CD4-positive, alpha-beta T cell (primary cell): ENCODE measurements around the gene RB1. TPM values are rescaled to one million over a fixed set of nuclear protein-coding genes. Genes with fewer than 3 reads are reported as not detected.

Experiments
- ATAC-seq: fragments of 200-7000 bp; cut with Tn5 transposase; one replicate; pipeline ENCODE4 v1.10.0; 2022; ENCODE audit warnings: mild to moderate bottlenecking; ENCODE audit not compliant: poor library complexity
- CTCF ChIA-PET: fragments of 350-600 bp; sonication (Branson Sonifier 250); formaldehyde crosslinking; loops from one replicate; lab custom pipeline; 2021; ENCODE audit warnings: antibody characterized with exemption, inconsistent platforms; lab: Charles Lee
- POLR2A ChIA-PET: fragments of 350-600 bp; sonication (Branson Sonifier 250); formaldehyde crosslinking; loops from one replicate; lab custom pipeline; 2021; ENCODE audit warnings: antibody characterized with exemption, inconsistent platforms; lab: Charles Lee
- DNase-seq, 14 experiments: peaks; one replicate each; pipeline ENCODE4 v3.0.0-alpha.2; 2013 to 2020; ENCODE audit warnings: mixed read lengths in 2 of 14
- H3K27ac ChIP-seq, 2 donors: one replicate each; pipeline versions ENCODE4 v1.5.1 to v1.7.0; 2013; ENCODE audit warnings: low read length in 2 of 2, low read depth in 1 of 2, mild to moderate bottlenecking in 1 of 2
- H3K27me3 ChIP-seq, 2 experiments: 1 replicate in 1 of 2; 2 replicates in 1 of 2; pipeline versions ENCODE4 v1.6.1 to v1.7.0; 2013; ENCODE audit warnings: low read length in 2 of 2, control low read depth in 1 of 2, mild to moderate bottlenecking in 1 of 2, moderate library complexity in 1 of 2; ENCODE audit not compliant: insufficient read depth in 2 of 2, control insufficient read depth in 1 of 2
- H3K36me3 ChIP-seq: one replicate; pipeline ENCODE4 v1.6.1; 2013; ENCODE audit warnings: low read length, control low read depth; ENCODE audit not compliant: insufficient read depth
- H3K4me1 ChIP-seq: one replicate; pipeline ENCODE4 v1.6.1; 2013; ENCODE audit warnings: low read length, control low read depth; ENCODE audit not compliant: insufficient read depth
- H3K4me3 ChIP-seq: one replicate; pipeline ENCODE4 v1.5.1; 2013; ENCODE audit warnings: mild to moderate bottlenecking, low read length, moderate library complexity
- H3K9me3 ChIP-seq, 2 experiments: 1 replicate in 1 of 2; 2 replicates in 1 of 2; pipeline versions ENCODE4 v1.6.1 to v1.7.0; 2013; ENCODE audit warnings: low read length in 2 of 2, mild to moderate bottlenecking in 2 of 2, control low read depth in 1 of 2, moderate library complexity in 1 of 2; ENCODE audit not compliant: control insufficient read depth in 1 of 2, insufficient read depth in 1 of 2
- H3K27ac Mint-ChIP-seq: one replicate; pipeline ENCODE4 v1.8.0; 2020; ENCODE audit warnings: mixed read lengths
- H3K27me3 Mint-ChIP-seq: one replicate; pipeline ENCODE4 v1.8.0; 2021; ENCODE audit warnings: mixed read lengths
- H3K36me3 Mint-ChIP-seq: one replicate; pipeline ENCODE4 v1.8.0; 2021; ENCODE audit warnings: low read depth, mixed read lengths
- H3K4me1 Mint-ChIP-seq: one replicate; pipeline ENCODE4 v1.8.0; 2021; ENCODE audit warnings: low read depth, mixed read lengths
- H3K4me3 Mint-ChIP-seq: one replicate; pipeline ENCODE4 v1.8.0; 2020; ENCODE audit warnings: mild to moderate bottlenecking, mixed read lengths
- H3K9me3 Mint-ChIP-seq: one replicate; pipeline ENCODE4 v1.8.0; 2020; ENCODE audit warnings: mixed read lengths
- intact Hi-C, 2 experiments: fragments of 100-400 bp; cut with DNase I in 1 of 2; cut with micrococcal nuclease in 1 of 2; formaldehyde crosslinking; loops; one replicate each; pipeline versions ENCODE4 v1.15.1 to v1.9.0; 2023 to 2025; cut with DNase I, micrococcal nuclease
- total RNA-seq, 174 experiments: library from RNA in 2 of 174; stranded (reverse) in 2 of 174; gene quantifications; one replicate each; pipeline ENCODE4 v1.2.3 and lab custom pipeline; 2021 to 2026
- TF ChIP-seq, protein P1 (sequence below): fragments of 200-600 bp; IDR thresholded peaks from one replicate; pipeline ENCODE4 v1.8.0; 2022; ENCODE audit warnings: antibody characterized with exemption, mild to moderate bottlenecking

RB1 gene
- total RNA-seq, 2 experiments from 2014 or later, result 14.9 to 18.4 TPM

DNA sequence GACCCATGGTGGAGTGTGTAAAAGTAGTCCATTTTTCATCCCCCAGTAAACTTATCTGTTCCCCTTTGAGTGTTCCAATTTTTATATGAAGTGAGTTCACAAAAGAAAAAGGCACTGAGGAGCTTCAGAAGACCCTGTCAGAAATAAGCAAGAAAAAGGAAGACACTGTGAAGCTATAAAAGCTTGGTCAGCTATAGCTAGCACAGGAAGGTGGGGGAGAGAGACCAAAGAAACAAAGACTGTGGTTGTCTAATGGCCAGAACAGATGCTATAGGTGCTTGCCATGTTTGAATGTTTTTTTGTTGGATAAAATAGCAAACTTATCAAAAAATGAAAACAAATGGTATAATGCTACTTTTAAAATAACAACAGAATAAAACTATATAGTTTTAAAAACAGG is 182.8 kb downstream of the RB1 start:
- POLR2A ChIA-PET, result interaction anchor here (0.6 to 1.2 kb wide), 5 partner anchors 8 to 183 kb away, joined by 3 to 8 read pairs (median 3); partner anchors contain the start of genes RB1 and RCBTB2
- no peaks in the 10 kb centered on the region for H3K27me3 ChIP-seq
- Mint-ChIP-seq H3K36me3 (peaks cover 40% of the 10 kb centered on the region), H3K27ac (peak overlapping the region; percentile 46), H3K4me3 (no peak overlapping the region), H3K9me3 (no peaks in the 10 kb centered on the region), H3K27me3 (no peaks in the 10 kb centered on the region), H3K4me1 (peaks cover 31% of the 10 kb centered on the region)
- peaks cover 24% of the 10 kb centered on the region for H3K4me1 ChIP-seq
- H3K27ac ChIP-seq, result no peak overlapping the region
- intact Hi-C loops, result no loop called here
- peaks cover 11% of the 10 kb centered on the region for H3K36me3 ChIP-seq
- TF ChIP-seq, protein P1, sequence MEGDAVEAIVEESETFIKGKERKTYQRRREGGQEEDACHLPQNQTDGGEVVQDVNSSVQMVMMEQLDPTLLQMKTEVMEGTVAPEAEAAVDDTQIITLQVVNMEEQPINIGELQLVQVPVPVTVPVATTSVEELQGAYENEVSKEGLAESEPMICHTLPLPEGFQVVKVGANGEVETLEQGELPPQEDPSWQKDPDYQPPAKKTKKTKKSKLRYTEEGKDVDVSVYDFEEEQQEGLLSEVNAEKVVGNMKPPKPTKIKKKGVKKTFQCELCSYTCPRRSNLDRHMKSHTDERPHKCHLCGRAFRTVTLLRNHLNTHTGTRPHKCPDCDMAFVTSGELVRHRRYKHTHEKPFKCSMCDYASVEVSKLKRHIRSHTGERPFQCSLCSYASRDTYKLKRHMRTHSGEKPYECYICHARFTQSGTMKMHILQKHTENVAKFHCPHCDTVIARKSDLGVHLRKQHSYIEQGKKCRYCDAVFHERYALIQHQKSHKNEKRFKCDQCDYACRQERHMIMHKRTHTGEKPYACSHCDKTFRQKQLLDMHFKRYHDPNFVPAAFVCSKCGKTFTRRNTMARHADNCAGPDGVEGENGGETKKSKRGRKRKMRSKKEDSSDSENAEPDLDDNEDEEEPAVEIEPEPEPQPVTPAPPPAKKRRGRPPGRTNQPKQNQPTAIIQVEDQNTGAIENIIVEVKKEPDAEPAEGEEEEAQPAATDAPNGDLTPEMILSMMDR, result no peak
- H3K4me3 ChIP-seq, result no peak overlapping the region
- ATAC-seq, result no peak
- no peak for DNase-seq
- H3K9me3 ChIP-seq, result no peaks in the 10 kb centered on the region
- CTCF ChIA-PET, result interaction anchor here (0.7 kb wide), 1 partner anchor 74 kb away, joined by 3 read pairs; no protein-coding TSS in a partner anchor

DNA sequence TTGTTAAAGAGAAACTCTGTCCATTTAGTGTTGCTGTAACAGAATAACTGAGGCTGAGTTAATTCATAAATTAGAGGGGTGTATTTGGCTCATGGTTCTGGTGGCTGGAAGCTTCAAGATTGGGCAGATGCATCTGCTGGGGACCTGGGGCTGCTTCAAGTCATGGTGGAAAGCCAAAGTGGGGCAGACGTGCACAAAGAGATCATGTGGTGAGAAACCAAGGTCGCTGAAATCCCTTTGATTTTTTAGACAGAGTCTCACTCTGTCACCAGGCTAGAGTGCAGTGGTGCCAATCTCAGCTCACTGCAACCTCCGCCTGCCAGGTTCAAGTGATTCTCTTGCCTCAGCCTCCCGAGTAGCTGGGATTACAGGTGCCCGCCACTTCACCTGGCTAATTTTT is 183.3 kb downstream of the RB1 start:
- intact Hi-C loops, result no loop called here
- POLR2A ChIA-PET, result interaction anchor here (0.6 to 1.2 kb wide), 3 partner anchors 7 to 45 kb away, joined by 3 to 8 read pairs (median 5); partner anchors contain the start of gene RCBTB2
- peak overlapping the region; percentile 46 for H3K27ac Mint-ChIP-seq
- TF ChIP-seq, protein P1, result no peak
- peaks cover 11% of the 10 kb centered on the region for H3K36me3 ChIP-seq
- peaks cover 31% of the 10 kb centered on the region for H3K4me1 Mint-ChIP-seq
- CTCF ChIA-PET, result no interaction called here
- H3K27me3 Mint-ChIP-seq, result no peaks in the 10 kb centered on the region
- peaks cover 24% of the 10 kb centered on the region for H3K4me1 ChIP-seq
- H3K9me3 Mint-ChIP-seq, result no peaks in the 10 kb centered on the region
- H3K4me3 Mint-ChIP-seq, result peak overlapping the region; percentile 11
- H3K27ac ChIP-seq, result no peak overlapping the region
- ATAC-seq, result no peak
- DNase-seq, result peak in 1 of 14 experiments; percentile 29
- H3K4me3 ChIP-seq, result no peak overlapping the region
- H3K27me3 ChIP-seq, result no peaks in the 10 kb centered on the region
- H3K36me3 Mint-ChIP-seq, result peaks cover 39% of the 10 kb centered on the region
- H3K9me3 ChIP-seq, result no peaks in the 10 kb centered on the region

DNA sequence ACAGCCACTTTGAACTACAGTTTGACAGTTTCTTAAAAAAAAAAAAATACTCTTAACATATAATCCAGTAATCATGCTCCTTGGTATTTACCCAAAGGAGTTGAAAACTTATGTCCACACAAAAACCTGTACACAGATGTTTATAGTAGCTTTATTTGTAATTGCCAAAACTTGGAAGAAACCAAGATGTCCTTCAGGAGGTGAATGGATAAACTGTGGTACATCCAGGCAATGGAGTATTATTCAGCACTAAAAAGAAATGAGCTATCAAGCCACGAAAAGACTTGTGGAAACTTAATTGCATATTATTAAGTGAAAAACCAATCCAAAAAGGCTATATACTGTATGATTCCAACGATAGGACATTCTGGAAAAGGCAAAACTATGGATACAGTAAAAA is 184.4 kb downstream of the RB1 start:
- no peaks in the 10 kb centered on the region for H3K27me3 ChIP-seq
- TF ChIP-seq, protein P1, result no peak
- Mint-ChIP-seq H3K27ac (peak overlapping the region; percentile 18), H3K9me3 (no peaks in the 10 kb centered on the region), H3K4me1 (peaks cover 23% of the 10 kb centered on the region), H3K4me3 (no peak overlapping the region), H3K27me3 (no peaks in the 10 kb centered on the region), H3K36me3 (peaks cover 32% of the 10 kb centered on the region)
- H3K36me3 ChIP-seq, result peaks cover 11% of the 10 kb centered on the region
- ATAC-seq (no peak), DNase-seq (no peak)
- intact Hi-C loops, result no loop called here
- peaks cover 36% of the 10 kb centered on the region for H3K4me1 ChIP-seq
- H3K27ac ChIP-seq, result no peak overlapping the region
- no peak overlapping the region for H3K4me3 ChIP-seq
- no peaks in the 10 kb centered on the region for H3K9me3 ChIP-seq
- ChIA-PET POLR2A (interaction anchor here (2.9 kb wide), 1 partner anchor 44 kb away, joined by 21 read pairs; the partner anchor contains the start of gene RCBTB2), CTCF (interaction anchor here (0.6 to 0.7 kb wide), 2 partner anchors 72 to 496 kb away, joined by 3 read pairs; no protein-coding TSS in a partner anchor)
